ENCODE results near the gene BATF3.
"Not testable (repeated sequence)": the region's sequence is repeated elsewhere in the genome, so short reads cannot be mapped to it uniquely, and the experiment has no call there.

The BATF3 gene

DNA sequence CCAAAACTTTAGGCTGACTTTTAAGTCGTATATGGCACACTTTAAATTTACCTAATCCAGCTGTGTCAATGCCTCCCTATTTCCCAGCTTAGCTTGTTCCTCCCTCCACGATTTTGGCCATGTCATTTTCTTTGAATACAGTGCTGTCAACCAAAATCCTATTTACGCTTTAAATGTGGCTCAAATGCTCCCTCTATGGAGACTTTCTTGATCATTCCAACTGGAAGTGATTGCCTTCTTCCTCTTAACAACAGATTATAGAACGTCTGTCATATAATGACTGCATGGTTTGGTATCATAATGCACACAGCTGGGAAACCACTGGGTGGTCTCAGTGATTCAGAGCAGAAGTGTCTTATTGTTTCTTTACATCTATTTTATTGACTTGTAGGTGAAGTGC is 18.9 kb upstream of the BATF3 start:
- no peak for DNase-seq (ENCODE audit: low read depth)
- no peak overlapping the region for H3K4me3 ChIP-seq (ENCODE audit: low read depth, low read length)
- TF ChIP-seq, protein P1, sequence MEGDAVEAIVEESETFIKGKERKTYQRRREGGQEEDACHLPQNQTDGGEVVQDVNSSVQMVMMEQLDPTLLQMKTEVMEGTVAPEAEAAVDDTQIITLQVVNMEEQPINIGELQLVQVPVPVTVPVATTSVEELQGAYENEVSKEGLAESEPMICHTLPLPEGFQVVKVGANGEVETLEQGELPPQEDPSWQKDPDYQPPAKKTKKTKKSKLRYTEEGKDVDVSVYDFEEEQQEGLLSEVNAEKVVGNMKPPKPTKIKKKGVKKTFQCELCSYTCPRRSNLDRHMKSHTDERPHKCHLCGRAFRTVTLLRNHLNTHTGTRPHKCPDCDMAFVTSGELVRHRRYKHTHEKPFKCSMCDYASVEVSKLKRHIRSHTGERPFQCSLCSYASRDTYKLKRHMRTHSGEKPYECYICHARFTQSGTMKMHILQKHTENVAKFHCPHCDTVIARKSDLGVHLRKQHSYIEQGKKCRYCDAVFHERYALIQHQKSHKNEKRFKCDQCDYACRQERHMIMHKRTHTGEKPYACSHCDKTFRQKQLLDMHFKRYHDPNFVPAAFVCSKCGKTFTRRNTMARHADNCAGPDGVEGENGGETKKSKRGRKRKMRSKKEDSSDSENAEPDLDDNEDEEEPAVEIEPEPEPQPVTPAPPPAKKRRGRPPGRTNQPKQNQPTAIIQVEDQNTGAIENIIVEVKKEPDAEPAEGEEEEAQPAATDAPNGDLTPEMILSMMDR (IDR thresholded peaks at IDR 0.05; ENCODE audit: low read depth, low read length, missing control alignments): no peak

DNA sequence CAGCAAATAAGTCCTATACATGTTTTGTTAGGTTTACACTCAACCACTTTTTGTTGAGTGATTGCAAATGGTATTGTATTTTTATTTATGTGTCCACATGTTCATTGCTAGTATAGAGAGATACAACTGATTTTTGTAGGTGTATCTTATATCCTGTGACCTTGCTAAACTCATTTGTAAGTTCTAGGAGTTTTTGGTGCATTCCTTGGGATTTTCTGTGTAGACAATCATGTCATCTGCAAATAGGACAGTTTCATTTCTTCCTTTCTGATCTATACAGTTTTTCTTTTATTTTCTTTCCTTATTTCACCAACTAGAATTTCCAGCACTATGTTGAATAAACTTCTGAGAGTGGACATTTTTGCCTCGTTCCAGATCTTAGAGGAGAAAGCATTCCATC is 16.5 kb upstream of the BATF3 start:
- no peak for DNase-seq (ENCODE audit: low read depth)
- TF ChIP-seq, protein P1 (IDR thresholded peaks at IDR 0.05; ENCODE audit: low read depth, low read length, missing control alignments): no peak
- H3K4me3 ChIP-seq (ENCODE audit: low read depth, low read length): no peak overlapping the region

DNA sequence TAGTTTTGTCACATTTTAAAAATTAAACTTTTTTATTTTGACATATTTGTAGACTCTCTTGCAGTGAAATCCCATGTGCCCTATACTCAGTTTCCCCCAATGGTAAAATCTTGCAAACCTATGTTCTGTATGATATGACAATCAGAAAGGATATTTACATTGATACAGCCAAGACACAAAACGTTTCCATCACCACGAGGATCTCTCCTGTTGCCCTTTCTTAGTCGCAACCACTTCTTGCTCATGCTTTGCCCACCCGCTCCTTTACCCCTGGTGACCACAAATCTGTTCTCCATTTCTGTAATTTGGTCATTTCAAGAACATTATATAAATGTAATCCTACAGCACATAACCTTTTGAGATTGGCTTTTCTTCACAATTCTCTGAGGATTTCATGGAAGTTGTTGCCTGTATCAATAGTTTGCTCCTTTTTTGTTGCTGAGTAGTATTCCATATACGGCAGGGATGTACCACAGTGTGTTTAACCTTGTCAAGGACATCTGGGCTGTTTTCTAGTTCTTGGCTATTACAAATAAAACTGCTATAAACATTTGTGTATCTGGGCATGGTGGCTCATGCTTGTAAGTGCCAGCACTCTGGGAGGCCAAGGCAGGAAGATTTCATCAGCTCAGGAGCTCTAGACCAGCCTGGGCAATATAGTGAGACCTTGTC is 14.0 kb upstream of the BATF3 start:
- H3K4me3 ChIP-seq (ENCODE audit: low read depth, low read length): no peak overlapping the region
- DNase-seq (ENCODE audit: low read depth): no peak
- TF ChIP-seq, protein P1 (IDR thresholded peaks at IDR 0.05; ENCODE audit: low read depth, low read length, missing control alignments): no peak

DNA sequence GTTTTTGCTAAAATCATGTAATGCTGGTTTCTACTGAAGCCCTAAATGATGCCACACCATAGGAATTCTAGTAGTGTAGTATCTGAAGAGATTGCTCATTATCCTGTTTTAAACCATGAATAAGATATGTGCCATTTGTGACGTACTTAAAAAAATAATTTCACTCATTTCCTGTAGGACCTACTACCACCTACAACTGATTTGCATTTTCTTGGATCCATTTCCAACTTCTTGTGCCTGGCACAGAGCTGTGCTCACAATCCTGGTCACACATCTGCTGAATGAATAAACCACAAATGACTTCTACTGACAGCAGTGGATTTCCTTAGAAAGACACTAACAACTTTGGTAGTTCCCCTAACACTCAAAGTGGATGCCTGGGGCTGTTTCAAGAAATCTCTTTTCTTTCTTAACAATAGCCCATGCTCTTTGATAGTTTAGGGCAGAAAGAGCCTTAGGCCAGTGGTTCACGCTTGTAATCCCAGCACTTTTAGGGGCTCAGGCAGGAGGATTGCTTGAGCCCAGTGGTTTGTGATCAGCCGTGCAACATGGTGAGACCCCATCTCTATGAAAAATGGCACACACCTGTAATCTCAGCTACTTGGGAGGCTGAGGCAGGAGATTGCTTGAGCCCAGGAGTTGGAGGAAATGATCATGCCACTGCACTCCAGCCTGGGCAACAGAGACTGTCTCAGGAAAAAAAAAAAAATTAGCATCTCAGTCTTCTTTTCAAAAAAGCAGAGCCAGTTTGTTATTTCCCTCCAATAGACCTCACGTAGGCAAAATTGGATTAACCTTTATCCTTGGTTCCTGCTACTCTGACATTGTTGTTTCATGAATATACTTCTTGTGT is 13.0 kb upstream of the BATF3 start:
- no peak for DNase-seq (ENCODE audit: low read depth)
- no peak overlapping the region for H3K4me3 ChIP-seq (ENCODE audit: low read depth, low read length)
- TF ChIP-seq, protein P1 (IDR thresholded peaks at IDR 0.05; ENCODE audit: low read depth, low read length, missing control alignments): no peak

DNA sequence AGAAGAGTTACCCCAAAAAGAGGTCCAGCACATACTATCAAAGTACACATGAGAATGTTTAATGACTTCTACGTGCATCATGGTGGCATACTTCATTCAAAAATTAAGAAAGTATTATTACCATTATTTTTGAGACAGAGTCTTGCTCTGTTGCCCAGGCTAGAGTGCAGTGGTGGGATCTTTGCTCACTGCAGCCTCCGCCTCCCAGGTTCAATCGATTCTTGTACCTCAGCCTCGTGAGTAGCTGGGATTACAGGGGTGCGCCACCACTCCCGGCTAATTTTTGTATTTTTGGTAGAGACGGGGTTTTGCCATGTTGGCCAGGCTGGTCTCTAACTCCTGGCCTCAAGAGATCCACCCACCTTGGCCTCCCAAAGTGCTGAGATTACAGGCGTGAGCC is 12.3 kb upstream of the BATF3 start:
- not testable (repeated sequence) for H3K4me3 ChIP-seq (ENCODE audit: low read depth, low read length); DNase-seq (ENCODE audit: low read depth)

DNA sequence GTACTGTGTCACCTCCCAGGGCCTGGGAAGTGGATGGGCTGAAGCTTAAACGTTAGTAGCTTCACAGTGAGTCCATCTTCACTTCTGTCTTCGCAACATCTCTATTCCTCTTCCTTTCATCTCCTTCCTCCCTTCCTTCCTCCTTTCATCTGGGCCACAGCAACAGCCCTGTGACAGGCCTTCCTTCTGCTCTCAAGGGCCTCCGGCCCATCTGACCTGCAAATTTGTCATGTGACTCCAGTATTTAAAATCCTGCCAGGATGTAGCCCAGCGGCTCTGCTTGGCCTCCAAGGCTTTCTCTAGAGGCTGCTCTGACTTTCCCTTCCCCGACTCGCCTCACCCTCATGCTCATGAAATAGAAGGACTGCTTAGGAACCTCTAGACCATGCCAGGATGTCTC is 10.9 kb upstream of the BATF3 start:
- TF ChIP-seq, protein P1 (IDR thresholded peaks at IDR 0.05; ENCODE audit: low read depth, low read length, missing control alignments): no peak
- no peak for DNase-seq (ENCODE audit: low read depth)
- no peak overlapping the region for H3K4me3 ChIP-seq (ENCODE audit: low read depth, low read length)

DNA sequence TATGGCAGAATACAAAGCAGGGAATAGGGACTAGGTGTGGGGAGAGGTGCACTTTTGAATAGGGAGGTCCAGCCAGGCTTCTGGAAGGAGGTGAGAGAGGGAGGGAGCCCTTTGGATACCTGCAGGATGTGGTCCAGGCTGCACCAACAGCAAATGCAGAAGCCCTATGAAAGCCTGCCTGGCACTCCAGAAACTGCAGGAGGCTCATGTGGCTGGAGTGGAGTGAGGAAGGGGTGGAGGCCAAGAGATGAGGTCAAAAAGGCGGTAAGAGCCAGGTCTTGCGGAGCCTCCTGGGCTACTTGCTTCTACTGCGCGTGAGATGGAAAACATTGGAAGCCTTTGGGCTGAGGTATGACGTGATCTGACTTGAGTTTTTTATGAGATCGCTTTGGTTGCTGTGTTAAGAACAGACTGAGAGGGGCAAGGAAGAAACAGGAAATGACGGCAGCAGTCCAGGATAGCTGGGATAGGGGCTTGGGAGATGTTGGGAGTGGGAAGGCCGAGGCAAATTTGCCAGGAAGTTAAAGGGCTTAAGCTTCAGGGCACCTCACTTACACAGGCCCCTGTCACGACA is 4.4 kb upstream of the BATF3 start:
- no peak overlapping the region for H3K4me3 ChIP-seq (ENCODE audit: low read depth, low read length)
- TF ChIP-seq, protein P1 (IDR thresholded peaks at IDR 0.05; ENCODE audit: low read depth, low read length, missing control alignments): no peak
- no peak for DNase-seq (ENCODE audit: low read depth)
